Fibroblast of skin of right quadriceps (primary cell): ENCODE results near the gene ATG4D.
A peak's percentile ranks its signal among the peaks of the same experiment; 100 is the strongest.

Experiments used
- DNase-seq: peaks from one replicate; pipeline ENCODE4 v3.0.0-alpha.2; 2013

The ATG4D gene

GRCh38 chr19:10543420-10544241 lies at the start of gene ATG4D:
Gene ATG4D (plus strand): TSS chr19:10543904. CDS start chr19:10544091, 187 bp downstream.
- peak; percentile 60 for DNase-seq

GRCh38 chr19:10497371-10497770 lies 46.3 kb upstream of the ATG4D start:
- no peak for DNase-seq

- DNase-seq: no peak
Observed at GRCh38 chr19:10499550-10500246, 44.0 kb upstream of the ATG4D start.

- no peak for DNase-seq
Observed at GRCh38 chr19:10500247-10500592, 43.5 kb upstream of the ATG4D start.

- DNase-seq: peak; percentile 35
Observed at GRCh38 chr19:10501971-10502523, 41.7 kb upstream of the ATG4D start.

- DNase-seq: peak; percentile 93
Observed at GRCh38 chr19:10502524-10503001, 41.1 kb upstream of the ATG4D start.

GRCh38 chr19:10503002-10503789 lies 40.5 kb upstream of the ATG4D start, which contains the start of gene KEAP1:
Gene KEAP1 (minus strand): TSS chr19:10503356. CDS start chr19:10500033, 3,323 bp downstream.
- peak; percentile 31 for DNase-seq

- peak; percentile 42 for DNase-seq
Observed at GRCh38 chr19:10505583-10506229, 38.0 kb upstream of the ATG4D start.

- DNase-seq: no peak
Observed at GRCh38 chr19:10508036-10508435, 35.7 kb upstream of the ATG4D start.

- no peak for DNase-seq
Observed at GRCh38 chr19:10508707-10509106, 35.0 kb upstream of the ATG4D start.

GRCh38 chr19:10510301-10510802 lies 33.4 kb upstream of the ATG4D start:
- DNase-seq: no peak

- DNase-seq: no peak
Observed at GRCh38 chr19:10513223-10513622, 30.5 kb upstream of the ATG4D start.

- no peak for DNase-seq
Observed at GRCh38 chr19:10514211-10515145, 29.2 kb upstream of the ATG4D start.

GRCh38 chr19:10516064-10516385 lies 27.7 kb upstream of the ATG4D start:
- no peak for DNase-seq

- no peak for DNase-seq
Observed at GRCh38 chr19:10516671-10517286, 26.9 kb upstream of the ATG4D start.

- no peak for DNase-seq
Observed at GRCh38 chr19:10517361-10517759, 26.3 kb upstream of the ATG4D start, which contains the start of gene S1PR5. Gene S1PR5 (minus strand): TSS chr19:10517447. CDS start chr19:10515011, 2,436 bp downstream.

- DNase-seq: no peak
Observed at GRCh38 chr19:10517760-10518443, 25.8 kb upstream of the ATG4D start.

- no peak for DNase-seq
Observed at GRCh38 chr19:10518444-10519361, 25.0 kb upstream of the ATG4D start.

GRCh38 chr19:10519421-10519820 lies 24.3 kb upstream of the ATG4D start:
- no peak for DNase-seq
